ENCODE measurements around the gene SEMA5A. TPM values are rescaled to one million over a fixed set of nuclear protein-coding genes. Genes with fewer than 3 reads are reported as not detected.

Gene SEMA5A
- polyA plus RNA-seq, 4 donors, result 35.9 to 42.6 (median 41.2) TPM

- no peak for DNase-seq (ENCODE audit: low read depth in 4 of 4, low spot score in 3 of 4)
These were observed 6.0 kb upstream of the SEMA5A start for GRCh38 chr5:9551567-9552537.

GRCh38 chr5:9549941-9550340 lies 4.1 kb upstream of the SEMA5A start:
- DNase-seq (ENCODE audit: low read depth in 4 of 4, low spot score in 3 of 4), result no peak

GRCh38 chr5:9547122-9547947 lies 1.5 kb upstream of the SEMA5A start:
- DNase-seq (ENCODE audit: low read depth in 4 of 4, low spot score in 3 of 4), result peak in 1 of 4 donors; percentile 13

GRCh38 chr5:9545136-9545991 lies 511 bp downstream of the SEMA5A start:
- peak in 1 of 4 donors; percentile 4 for DNase-seq (ENCODE audit: low read depth in 4 of 4, low spot score in 3 of 4)

GRCh38 chr5:9544502-9545135 lies 1.3 kb downstream of the SEMA5A start:
- peak in 3 of 4 donors; percentile 63 to 84 (median 69) for DNase-seq (ENCODE audit: low read depth in 4 of 4, low spot score in 3 of 4)

- DNase-seq (ENCODE audit: low read depth in 4 of 4, low spot score in 3 of 4), result peak in 1 of 4 donors; percentile 10
These were observed 1.8 kb downstream of the SEMA5A start for GRCh38 chr5:9544056-9544455.

GRCh38 chr5:9543311-9543920 lies 2.5 kb downstream of the SEMA5A start:
- no peak for DNase-seq (ENCODE audit: low read depth in 4 of 4, low spot score in 3 of 4)

DNA sequence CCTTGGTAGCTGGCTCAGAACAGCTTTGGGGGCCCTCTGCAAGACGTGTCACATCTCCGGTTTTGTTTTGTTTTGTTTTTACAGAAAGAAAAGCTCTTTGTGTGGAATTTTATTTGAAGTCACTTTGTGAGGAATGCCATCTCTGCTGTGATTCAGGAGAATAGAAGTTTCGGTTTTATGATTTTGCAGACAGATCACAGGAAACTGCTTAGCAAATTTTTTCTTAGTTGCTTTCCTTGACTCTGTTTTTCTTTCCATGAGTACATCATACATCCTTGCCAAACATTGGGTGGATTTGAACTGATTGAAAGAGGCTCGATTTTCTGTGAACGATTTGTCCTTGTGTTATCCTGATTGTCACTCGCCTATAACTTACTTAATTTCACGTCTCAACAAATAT lies 5.1 kb downstream of the SEMA5A start:
- no peak for DNase-seq (ENCODE audit: low read depth in 4 of 4, low spot score in 3 of 4)

- DNase-seq (ENCODE audit: low read depth in 4 of 4, low spot score in 3 of 4), result no peak
These were observed 7.4 kb downstream of the SEMA5A start for GRCh38 chr5:9538504-9538903.

DNA sequence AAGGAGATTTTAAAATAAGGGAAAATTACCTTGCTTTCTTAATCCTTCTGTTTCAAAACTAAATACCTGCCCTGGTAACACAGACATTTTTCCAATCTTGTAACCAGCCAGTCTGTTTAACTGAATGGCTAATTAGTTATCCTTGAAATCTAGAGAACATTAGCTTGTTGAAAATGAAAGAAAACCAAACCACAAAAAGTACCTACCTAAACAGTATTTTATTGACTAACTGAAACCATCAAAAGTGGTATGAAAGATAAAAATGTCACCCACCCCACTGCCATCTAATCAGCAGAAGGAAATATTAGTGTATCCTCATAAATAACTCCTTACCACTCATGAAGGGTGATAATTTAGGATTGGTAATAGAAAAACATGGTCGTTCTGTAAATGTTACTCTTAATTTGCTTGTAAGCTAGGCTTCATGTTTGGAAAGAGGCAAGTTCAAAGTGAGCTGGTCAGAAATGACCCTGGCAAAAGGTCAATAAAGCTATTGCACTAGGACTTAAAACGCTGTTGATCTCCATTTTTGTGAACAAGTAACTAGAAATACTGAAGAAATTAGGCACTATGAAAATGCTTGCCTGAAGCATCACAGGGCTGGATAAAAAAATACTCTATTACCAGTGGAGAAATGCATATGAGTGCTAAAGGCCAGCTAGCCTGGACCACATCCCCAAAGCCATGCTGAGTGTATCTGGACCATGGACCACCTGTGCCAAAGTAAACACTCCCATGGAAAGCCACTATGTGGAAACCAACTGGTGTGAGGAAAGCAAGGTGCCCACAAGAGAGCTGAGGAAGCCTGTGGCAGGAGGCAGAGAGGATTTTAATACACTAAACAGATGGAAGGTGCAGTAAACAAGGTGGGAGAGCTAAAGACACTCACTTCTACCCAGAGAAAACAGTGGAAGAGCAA lies 8.4 kb downstream of the SEMA5A start:
- DNase-seq (ENCODE audit: low read depth in 4 of 4, low spot score in 3 of 4), result no peak

DNA sequence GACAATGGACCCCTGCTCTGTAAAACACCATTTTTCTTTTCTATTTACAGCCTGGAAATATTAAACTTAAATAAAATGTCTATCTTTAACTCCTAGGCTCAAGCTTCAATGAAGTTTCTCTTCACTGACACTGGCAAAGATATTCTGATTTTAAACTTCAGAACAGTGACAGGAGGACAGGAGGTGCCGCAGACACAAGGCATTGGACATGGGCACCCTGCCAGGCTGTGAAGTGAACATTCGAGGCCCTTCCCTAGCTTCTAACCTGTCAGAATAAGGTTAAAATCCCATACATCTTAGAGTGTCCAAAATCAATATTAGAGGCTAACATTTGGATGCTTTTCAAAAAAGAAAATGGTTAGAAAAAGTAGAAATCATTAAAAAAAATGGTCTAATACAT lies 9.2 kb downstream of the SEMA5A start:
- no peak for DNase-seq (ENCODE audit: low read depth in 4 of 4, low spot score in 3 of 4)

DNA sequence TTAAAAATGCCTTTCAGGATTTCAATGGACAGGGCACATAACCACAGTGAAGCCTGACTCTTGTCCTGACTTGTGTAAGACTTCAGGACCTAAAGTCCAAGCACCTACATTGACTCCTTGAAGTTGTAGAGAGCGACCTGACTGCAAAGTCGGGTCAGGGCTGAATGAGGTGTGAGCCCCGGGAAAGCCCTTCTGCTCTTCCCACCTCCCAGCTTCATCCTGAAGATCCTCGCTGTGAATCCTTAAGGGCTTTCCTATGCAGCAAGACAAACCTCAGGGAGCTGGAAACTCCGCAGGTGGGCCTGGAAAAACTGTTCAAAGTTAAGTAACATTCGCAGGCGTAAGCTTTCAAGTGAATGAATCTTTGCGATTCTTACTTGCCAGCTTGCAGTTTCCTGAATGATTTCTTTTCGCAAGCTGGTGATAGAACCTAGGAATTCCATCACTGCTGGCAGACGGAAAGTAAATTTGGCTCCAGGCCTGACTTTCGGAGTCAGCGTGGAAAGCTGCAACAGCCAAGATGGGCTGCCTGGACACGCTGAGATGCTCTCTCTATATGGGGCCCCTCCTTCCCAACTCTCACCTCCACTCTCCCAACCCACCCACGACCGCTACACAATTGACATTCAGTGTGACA lies 10.9 kb downstream of the SEMA5A start:
- no peak for DNase-seq (ENCODE audit: low read depth in 4 of 4, low spot score in 3 of 4)

GRCh38 chr5:9533562-9534364 lies 12.1 kb downstream of the SEMA5A start:
- no peak for DNase-seq (ENCODE audit: low read depth in 4 of 4, low spot score in 3 of 4)

DNA sequence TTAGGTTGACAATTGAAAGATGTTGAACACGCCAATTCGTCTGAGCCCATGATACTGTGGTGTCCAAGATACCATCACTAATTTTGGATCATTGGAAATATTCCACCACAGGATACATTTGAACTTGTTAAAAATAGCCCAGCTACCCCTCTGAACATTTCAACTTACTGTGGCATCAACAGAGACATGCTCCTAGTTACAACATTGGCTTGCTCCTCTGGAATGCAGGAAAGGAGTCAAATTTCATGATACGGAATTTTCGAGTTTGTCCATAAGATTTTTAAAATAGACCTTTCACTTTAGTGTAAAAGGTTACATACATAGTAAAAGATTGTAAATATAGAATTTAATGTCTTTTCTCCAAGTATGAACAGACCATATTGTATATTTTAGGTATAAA lies 12.8 kb downstream of the SEMA5A start:
- no peak for DNase-seq (ENCODE audit: low read depth in 4 of 4, low spot score in 3 of 4)

GRCh38 chr5:9529513-9529912 lies 16.4 kb downstream of the SEMA5A start:
- no peak for DNase-seq (ENCODE audit: low read depth in 4 of 4, low spot score in 3 of 4)

GRCh38 chr5:9529041-9529480 lies 16.8 kb downstream of the SEMA5A start:
- no peak for DNase-seq (ENCODE audit: low read depth in 4 of 4, low spot score in 3 of 4)

DNA sequence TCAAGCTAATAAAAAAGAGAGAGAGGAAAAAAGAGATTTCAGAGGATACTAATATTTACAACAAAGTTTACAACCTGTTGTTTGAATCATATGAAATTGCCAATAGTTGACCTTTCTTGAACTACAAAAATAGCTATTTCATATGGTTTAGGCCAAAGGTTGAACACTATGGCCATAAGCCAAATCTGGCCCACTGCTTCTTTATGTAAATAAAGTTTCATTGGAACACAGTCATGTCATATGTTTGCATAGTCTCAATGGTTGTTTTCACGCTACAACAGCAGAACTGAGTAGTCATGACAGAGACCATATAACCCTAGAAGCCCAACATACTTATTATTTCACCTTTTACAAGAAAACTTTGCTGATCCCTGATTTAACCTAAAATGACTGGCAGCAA lies 20.9 kb downstream of the SEMA5A start:
- DNase-seq (ENCODE audit: low read depth in 4 of 4, low spot score in 3 of 4), result no peak
